H1 (cell line): ENCODE measurements around the gene MLLT6. TPM values are rescaled to one million over a fixed set of nuclear protein-coding genes. Genes with fewer than 3 reads are reported as not detected.
A peak's percentile ranks its signal among the peaks of the same experiment; 100 is the strongest.

Source experiments
- CEBPB ChIP-seq: IDR thresholded peaks from 2 replicates; pipeline ENCODE4 v1.6.1; 2012; ENCODE audit warnings: low read depth, low read length
- CREB1 ChIP-seq: IDR thresholded peaks from 2 replicates; pipeline ENCODE4 v1.6.1; 2012; ENCODE audit warnings: inconsistent platforms
- HDAC2 ChIP-seq, 2 experiments: fragments of 300-600 bp in 1 of 2; sonication (generic) in 1 of 2; IDR thresholded peaks; 2 replicates each; pipeline ENCODE4 v1.6.1; 2011 to 2012; ENCODE audit warnings: low read depth in 2 of 2, low read length in 2 of 2, mild to moderate bottlenecking in 2 of 2, moderate library complexity in 2 of 2, borderline replicate concordance in 1 of 2, inconsistent platforms in 1 of 2
- JUN ChIP-seq: IDR thresholded peaks from 2 replicates; pipeline ENCODE4 v1.6.1; 2011; ENCODE audit warnings: low read depth, mild to moderate bottlenecking, improper control_type of control experiment, low read length
- NANOG ChIP-seq: IDR thresholded peaks from 2 replicates; pipeline ENCODE4 v1.6.1; 2011; ENCODE audit warnings: low read length, low read depth, mild to moderate bottlenecking, inconsistent platforms; ENCODE audit not compliant: insufficient read depth, poor library complexity, severe bottlenecking
- POU5F1 ChIP-seq: IDR thresholded peaks from 2 replicates; pipeline ENCODE4 v1.6.1; 2011; ENCODE audit warnings: low read depth, mild to moderate bottlenecking, low read length, moderate library complexity
- SAP30 ChIP-seq: fragments of 300-600 bp; sonication (generic); IDR thresholded peaks from 2 replicates; pipeline ENCODE4 v1.7.1; 2012; ENCODE audit warnings: low read length, moderate library complexity, mild to moderate bottlenecking, inconsistent platforms; ENCODE audit not compliant: insufficient read depth, insufficient replicate concordance
- SP4 ChIP-seq: IDR thresholded peaks from 2 replicates; pipeline ENCODE4 v1.6.1; 2012; ENCODE audit warnings: low read length, inconsistent platforms
- TBP ChIP-seq: IDR thresholded peaks from 2 replicates; pipeline ENCODE4 v1.6.1; 2011; ENCODE audit warnings: low read depth, low read length, improper control_type of control experiment
- polyA plus RNA-seq, 7 experiments: library from polyadenylated mRNA; depleted of rRNA in 3 of 7; stranded (reverse) in 5 of 7; unstranded in 2 of 7; fragments of >200 nt in 5 of 7; fragments of 200-250 nt in 2 of 7; gene quantifications; 1 replicate in 5 of 7; 2 replicates in 1 of 7; 4 replicates in 1 of 7; pipeline versions ENCODE4 v1.2.1 to v1.2.3, GENCODE V29; 2011 to 2013; ENCODE audit warnings: missing spikeins in 2 of 7, mixed read lengths in 2 of 7
- total RNA-seq: library from RNA; stranded (reverse); fragmentation: NEBNext Ultra II Directional; extraction: Animal tissue kit (Norgen Biotek cat#: 25700); gene quantifications from 2 replicates; pipeline ENCODE4 v1.2.1, GENCODE V29; 2021
- TF ChIP-seq, protein P1 (sequence below): IDR thresholded peaks from 2 replicates; pipeline ENCODE4 v1.6.1; 2012; ENCODE audit warnings: inconsistent platforms
- TF ChIP-seq, protein P2 (sequence below): IDR thresholded peaks from 2 replicates; pipeline ENCODE4 v1.6.1; 2012; ENCODE audit warnings: low read length, inconsistent platforms

MLLT6 gene
- total and polyA plus RNA-seq, 2 of the 8 experiments (the other 6 are each of a cell fraction or from before 2014, with no cell fraction given), result 6.5 to 8.0 TPM

DNA sequence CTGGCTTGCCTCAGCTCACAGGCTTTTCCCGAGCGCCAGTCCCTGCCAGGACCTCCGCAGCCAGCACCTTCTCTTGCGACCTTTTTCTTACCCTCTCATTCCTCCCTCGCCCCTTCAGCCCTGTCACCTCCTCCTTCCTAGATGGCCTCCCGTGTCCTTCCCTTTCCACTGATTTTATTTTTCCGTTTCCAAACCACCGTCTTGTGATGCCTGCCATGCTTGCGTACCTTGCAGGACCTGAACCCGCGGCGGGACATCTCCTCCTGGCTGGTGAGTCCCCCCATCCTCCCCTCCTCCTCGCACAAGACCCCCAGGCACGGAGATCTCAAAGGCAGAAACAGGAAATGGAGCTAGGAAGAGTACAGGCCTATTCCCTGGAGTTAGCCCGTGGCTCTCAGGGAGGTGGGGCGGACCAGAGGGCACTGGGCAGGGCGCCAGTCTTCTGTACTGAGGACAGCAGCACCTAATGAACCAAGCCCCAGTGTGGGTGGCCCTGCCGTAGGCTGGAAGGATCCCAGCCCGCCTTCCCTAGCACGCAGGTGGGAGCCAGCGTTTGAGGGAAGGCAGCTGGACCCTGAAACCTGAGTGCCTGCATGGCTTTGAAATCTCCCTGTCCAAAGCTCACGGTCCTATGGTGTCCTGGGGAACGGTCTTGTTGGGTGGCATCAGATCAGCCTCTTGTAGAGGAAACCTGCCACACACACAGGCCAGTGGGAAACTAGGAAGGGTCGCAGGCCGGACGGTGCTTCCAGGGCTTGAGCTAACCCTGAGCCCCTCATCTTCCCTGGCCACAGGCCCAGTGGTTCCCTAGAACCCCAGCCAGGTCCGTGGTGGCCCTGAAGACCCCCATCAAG lies 25.7 kb downstream of the MLLT6 start (continued):
- no peak for TF ChIP-seq SAP30
- TF ChIP-seq SP4, result no peak
- TF ChIP-seq, protein P1, sequence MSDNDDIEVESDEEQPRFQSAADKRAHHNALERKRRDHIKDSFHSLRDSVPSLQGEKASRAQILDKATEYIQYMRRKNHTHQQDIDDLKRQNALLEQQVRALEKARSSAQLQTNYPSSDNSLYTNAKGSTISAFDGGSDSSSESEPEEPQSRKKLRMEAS, result 0 out of 2 replicates have a peak, but pooled peaks have one; percentile 3
- no peak for TF ChIP-seq HDAC2 (IDR thresholded peaks at IDR 0.05; ENCODE audit: borderline replicate concordance in 1 of 2, low read depth in 2 of 2, low read length in 2 of 2)
- 0 out of 2 replicates have a peak, but pooled peaks have one; percentile 47 for TF ChIP-seq CREB1
- TF ChIP-seq TBP, result no peak
- TF ChIP-seq, protein P2, sequence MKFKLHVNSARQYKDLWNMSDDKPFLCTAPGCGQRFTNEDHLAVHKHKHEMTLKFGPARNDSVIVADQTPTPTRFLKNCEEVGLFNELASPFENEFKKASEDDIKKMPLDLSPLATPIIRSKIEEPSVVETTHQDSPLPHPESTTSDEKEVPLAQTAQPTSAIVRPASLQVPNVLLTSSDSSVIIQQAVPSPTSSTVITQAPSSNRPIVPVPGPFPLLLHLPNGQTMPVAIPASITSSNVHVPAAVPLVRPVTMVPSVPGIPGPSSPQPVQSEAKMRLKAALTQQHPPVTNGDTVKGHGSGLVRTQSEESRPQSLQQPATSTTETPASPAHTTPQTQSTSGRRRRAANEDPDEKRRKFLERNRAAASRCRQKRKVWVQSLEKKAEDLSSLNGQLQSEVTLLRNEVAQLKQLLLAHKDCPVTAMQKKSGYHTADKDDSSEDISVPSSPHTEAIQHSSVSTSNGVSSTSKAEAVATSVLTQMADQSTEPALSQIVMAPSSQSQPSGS, result no peak
- no peak for TF ChIP-seq POU5F1
- no peak for TF ChIP-seq NANOG
- no peak for TF ChIP-seq CEBPB
- TF ChIP-seq JUN, result no peak
